Karpas-422 (cell line): ENCODE results near the gene KCTD20. TPM values are rescaled to one million over a fixed set of nuclear protein-coding genes. Genes with fewer than 3 reads are reported as not detected.

Source experiments
- DNase-seq: peaks from one replicate; pipeline ENCODE4 v3.0.0-alpha.2; 2015
- H2AFZ ChIP-seq: fragments of 200-600 bp; sonication (generic); 2 replicates; pipeline ENCODE4 v1.6.1; 2014; ENCODE audit warnings: antibody characterized with exemption, low read length, mixed read lengths
- H3K27ac ChIP-seq: fragments of 200-600 bp; sonication (generic); 2 replicates; pipeline ENCODE4 v1.5.1; 2014; ENCODE audit warnings: mild to moderate bottlenecking, low read length, moderate library complexity
- H3K27me3 ChIP-seq: fragments of 200-600 bp; sonication (generic); 2 replicates; pipeline ENCODE4 v1.6.1; 2014; ENCODE audit warnings: low read length, mixed read lengths
- H3K36me3 ChIP-seq: fragments of 200-600 bp; sonication (generic); 2 replicates; pipeline ENCODE4 v1.6.1; 2014; ENCODE audit warnings: low read length, mixed read lengths; ENCODE audit not compliant: insufficient read depth
- H3K4me1 ChIP-seq: fragments of 200-600 bp; sonication (generic); 2 replicates; pipeline ENCODE4 v1.6.1; 2014; ENCODE audit warnings: mild to moderate bottlenecking, low read length, mixed read lengths
- H3K4me2 ChIP-seq: fragments of 200-600 bp; sonication (generic); 2 replicates; pipeline ENCODE4 v1.6.1; 2014; ENCODE audit warnings: low read length, low read depth, mild to moderate bottlenecking; ENCODE audit not compliant: poor library complexity, severe bottlenecking
- H3K4me3 ChIP-seq: fragments of 200-600 bp; sonication (generic); 2 replicates; pipeline ENCODE4 v1.5.1; 2014; ENCODE audit warnings: mild to moderate bottlenecking, antibody characterized with exemption, low read length, mixed read lengths
- H3K79me2 ChIP-seq: fragments of 200-600 bp; sonication (generic); 2 replicates; pipeline ENCODE4 v1.6.1; 2014; ENCODE audit warnings: mild to moderate bottlenecking, low read length, mixed read lengths
- H3K9ac ChIP-seq: fragments of 200-600 bp; sonication (generic); 2 replicates; pipeline ENCODE4 v1.6.0; 2014; ENCODE audit warnings: low read length
- H3K9me2 ChIP-seq: fragments of 200-600 bp; sonication (generic), shearing (Covaris generic); replicated peaks from 2 replicates; pipeline ENCODE4 v1.6.0; 2014; ENCODE audit warnings: mild to moderate bottlenecking, low read length, moderate library complexity; ENCODE audit not compliant: insufficient read depth
- H3K9me3 ChIP-seq: fragments of 300-700, 200-600 bp; sonication (generic); 2 replicates; pipeline ENCODE4 v1.6.1; 2014; ENCODE audit warnings: low read length, mixed read lengths
- H4K20me1 ChIP-seq: fragments of 200-600 bp; sonication (generic); 2 replicates; pipeline ENCODE4 v1.6.1; 2014; ENCODE audit warnings: mild to moderate bottlenecking, antibody characterized with exemption, low read length, low read depth; ENCODE audit not compliant: insufficient read depth
- small RNA-seq: library from RNA; depleted of rRNA; stranded (forward); fragments of <200 nt; gene quantifications from one replicate; pipeline ENCODE3, GENCODE V24; 2014
- total RNA-seq: library from RNA; depleted of rRNA; stranded (reverse); fragments of >200 nt; shearing (Covaris generic); gene quantifications from 2 replicates; pipeline ENCODE4 v1.2.3, GENCODE V29; 2014; ENCODE audit warnings: low replicate concordance; rRNA removed

Gene KCTD20
- total RNA-seq, 1 experiment from 2014 or later = 94.5 TPM

- H3K27ac ChIP-seq = no peak overlapping the region
- H3K27me3 ChIP-seq = no peaks in the 10 kb centered on the region
- no peaks in the 10 kb centered on the region for H3K9me3 ChIP-seq
- DNase-seq = no peak
- no peak overlapping the region for H2AFZ ChIP-seq
- H3K4me3 ChIP-seq = no peak overlapping the region
- H3K9ac ChIP-seq = no peak overlapping the region
- H3K4me1 ChIP-seq = peaks cover 3% of the 10 kb centered on the region; the same call in 1 of the 2 replicates
- H4K20me1 ChIP-seq = no peaks in the 10 kb centered on the region
- peaks cover 33% of the 10 kb centered on the region; the same call in 1 of the 2 replicates for H3K36me3 ChIP-seq
- peaks cover 36% of the 10 kb centered on the region for H3K79me2 ChIP-seq
- no peak overlapping the region for H3K4me2 ChIP-seq
- H3K9me2 ChIP-seq = no peaks in the 10 kb centered on the region
Measured at GRCh38 chr6:36526066-36526465, 83.3 kb downstream of the KCTD20 start.

- Histone ChIP-seq H4K20me1 (no peaks in the 10 kb centered on the region), H3K79me2 (peaks cover 83% of the 10 kb centered on the region), H3K27ac (no peak overlapping the region), H3K36me3 (peaks cover 24% of the 10 kb centered on the region), H2AFZ (no peak overlapping the region), H3K9me2 (no peaks in the 10 kb centered on the region), H3K9ac (no peak overlapping the region), H3K4me2 (no peak overlapping the region), H3K9me3 (no peaks in the 10 kb centered on the region), H3K27me3 (no peaks in the 10 kb centered on the region), H3K4me3 (no peak overlapping the region), H3K4me1 (peaks cover 11% of the 10 kb centered on the region)
- DNase-seq = no peak
Measured at GRCh38 chr6:36533321-36533720, 90.5 kb downstream of the KCTD20 start.

GRCh38 chr6:36536873-36537547 is 94.2 kb downstream of the KCTD20 start:
- Histone ChIP-seq H3K4me2 (no peak overlapping the region), H3K9ac (no peak overlapping the region), H4K20me1 (no peaks in the 10 kb centered on the region), H3K4me1 (peaks cover 11% of the 10 kb centered on the region), H3K36me3 (peaks cover 38% of the 10 kb centered on the region), H3K9me2 (no peaks in the 10 kb centered on the region), H3K4me3 (no peak overlapping the region), H2AFZ (no peak overlapping the region), H3K27me3 (no peaks in the 10 kb centered on the region), H3K27ac (no peak overlapping the region), H3K79me2 (peaks cover 80% of the 10 kb centered on the region), H3K9me3 (no peaks in the 10 kb centered on the region)
- no peak for DNase-seq

GRCh38 chr6:36539814-36540568 is 97.2 kb downstream of the KCTD20 start:
- no peak overlapping the region for H3K4me2 ChIP-seq
- no peaks in the 10 kb centered on the region for H3K9me2 ChIP-seq
- no peak overlapping the region for H2AFZ ChIP-seq
- H3K27me3 ChIP-seq = no peaks in the 10 kb centered on the region
- H3K9me3 ChIP-seq = no peaks in the 10 kb centered on the region
- peaks cover 76% of the 10 kb centered on the region for H3K79me2 ChIP-seq
- peaks cover 13% of the 10 kb centered on the region for H3K4me1 ChIP-seq
- H3K4me3 ChIP-seq = no peak overlapping the region
- peaks cover 30% of the 10 kb centered on the region for H3K36me3 ChIP-seq
- no peak overlapping the region for H3K9ac ChIP-seq
- no peak for DNase-seq
- no peaks in the 10 kb centered on the region for H4K20me1 ChIP-seq
- H3K27ac ChIP-seq = no peak overlapping the region

Small RNA genes within 50 kb of the gene (small RNA-seq; reads per million reads assigned to genes)
- gene RN7SL502P = not detected

Other genes starting within 250 kb of the KCTD20 start
- 10.3 and 16.2 TPM in 2 replicates for gene BRPF3, start 246.3 kb upstream of the KCTD20 start, total RNA-seq
- not detected in 2 replicates for gene PNPLA1, start 172.9 kb upstream of the KCTD20 start, total RNA-seq
- gene BNIP5, start 106.1 kb upstream of the KCTD20 start, total RNA-seq = not detected in 2 replicates
- not detected in 2 replicates for gene ETV7, start 55.3 kb upstream of the KCTD20 start, total RNA-seq
- not detected in 2 replicates for gene PXT1, start 146 bp upstream of the KCTD20 start, total RNA-seq
- 16.8 and 31.5 TPM in 2 replicates for gene STK38, start 104.5 kb downstream of the KCTD20 start, total RNA-seq
- 216 and 248 TPM in 2 replicates for gene SRSF3, start 151.4 kb downstream of the KCTD20 start, total RNA-seq
- gene CDKN1A, start 235.7 kb downstream of the KCTD20 start, total RNA-seq = 4.5 and 6.8 TPM in 2 replicates